Raji (cell line): ENCODE measurements around the gene NIPAL1.

Source experiments
- POLR2A ChIP-seq: IDR thresholded peaks from 2 replicates; pipeline ENCODE4 v1.6.1; 2011; ENCODE audit warnings: low read depth, low read length, control low read depth; ENCODE audit not compliant: insufficient read depth

Gene NIPAL1

GRCh38 chr4:48016141-48017107, at the start of gene NIPAL1, which contains the start of gene CNGA1:
Gene NIPAL1, plus strand, starts transcription at chr4:48016772. Its CDS starts 68 bp downstream, at chr4:48016840.
Gene CNGA1, minus strand, starts transcription at chr4:48016681. Its CDS starts 63,992 bp downstream, at chr4:47952689.
- no peak for TF ChIP-seq POLR2A

GRCh38 chr4:47968847-47969246, 47.7 kb upstream of the NIPAL1 start:
- no peak for TF ChIP-seq POLR2A

- no peak for TF ChIP-seq POLR2A
These were observed 44.4 kb upstream of the NIPAL1 start for GRCh38 chr4:47972181-47972580.

GRCh38 chr4:47972721-47973120, 43.9 kb upstream of the NIPAL1 start:
- TF ChIP-seq POLR2A, result no peak

GRCh38 chr4:47974566-47974965, 42.0 kb upstream of the NIPAL1 start:
- no peak for TF ChIP-seq POLR2A

- no peak for TF ChIP-seq POLR2A
These were observed 26.4 kb upstream of the NIPAL1 start for GRCh38 chr4:47990145-47990544.

GRCh38 chr4:47996021-47996420, 20.6 kb upstream of the NIPAL1 start:
- no peak for TF ChIP-seq POLR2A

- no peak for TF ChIP-seq POLR2A
These were observed 14.3 kb upstream of the NIPAL1 start for GRCh38 chr4:48002267-48002666.

GRCh38 chr4:48005781-48006180, 10.8 kb upstream of the NIPAL1 start:
- TF ChIP-seq POLR2A, result no peak

GRCh38 chr4:48008021-48008596, 8.5 kb upstream of the NIPAL1 start:
- TF ChIP-seq POLR2A, result no peak

- TF ChIP-seq POLR2A, result no peak
These were observed 4.8 kb upstream of the NIPAL1 start for GRCh38 chr4:48011722-48012121.

GRCh38 chr4:48012824-48013223, 3.7 kb upstream of the NIPAL1 start:
- TF ChIP-seq POLR2A, result no peak

GRCh38 chr4:48015216-48015615, 1.4 kb upstream of the NIPAL1 start:
- no peak for TF ChIP-seq POLR2A

GRCh38 chr4:48015678-48016077, 894 bp upstream of the NIPAL1 start:
- TF ChIP-seq POLR2A, result no peak

GRCh38 chr4:48017108-48017571, 568 bp downstream of the NIPAL1 start:
- TF ChIP-seq POLR2A, result no peak

GRCh38 chr4:48018112-48018511, 1.5 kb downstream of the NIPAL1 start:
- TF ChIP-seq POLR2A, result no peak
